HFFc6 (cell line): Measurements from ENCODE around the gene LPAR1. TPM values are rescaled to one million over a fixed set of nuclear protein-coding genes. Genes with fewer than 3 reads are reported as not detected.
"Not testable (repeated sequence)": the region's sequence is repeated elsewhere in the genome, so short reads cannot be mapped to it uniquely, and the experiment has no call there.

Source experiments
- DNase-seq: peaks from one replicate; pipeline ENCODE4 v3.0.0-alpha.2; 2018
- H3K27ac Mint-ChIP-seq: 2 replicates; pipeline ENCODE4 v1.8.0; 2020; ENCODE audit warnings: mild to moderate bottlenecking, mixed read lengths
- H3K27me3 Mint-ChIP-seq: 2 replicates; pipeline ENCODE4 v1.8.0; 2021; ENCODE audit warnings: mild to moderate bottlenecking, moderate library complexity, mixed read lengths; ENCODE audit not compliant: insufficient read depth
- H3K36me3 Mint-ChIP-seq: 2 replicates; pipeline ENCODE4 v1.8.0; 2021; ENCODE audit warnings: low read depth, mixed read lengths
- H3K4me1 Mint-ChIP-seq: 2 replicates; pipeline ENCODE4 v1.8.0; 2020; ENCODE audit warnings: low read depth, mixed read lengths
- H3K4me3 Mint-ChIP-seq: 2 replicates; pipeline ENCODE4 v1.8.0; 2020; ENCODE audit warnings: mild to moderate bottlenecking, moderate library complexity, mixed read lengths
- H3K9me3 Mint-ChIP-seq: 2 replicates; pipeline ENCODE4 v1.8.0; 2020; ENCODE audit warnings: mild to moderate bottlenecking, mixed read lengths
- total RNA-seq, 6 experiments: library from RNA; stranded (reverse); fragmentation: NEBNext Ultra II Directional; extraction: Animal tissue kit (Norgen Biotek cat#: 25700); gene quantifications; 2 replicates in 1 of 6; 3 replicates in 5 of 6; pipeline ENCODE4 v1.2.3, GENCODE V29; 2021
- TF ChIP-seq, protein P1 (sequence below): fragments of 200-600 bp; sonication (generic); IDR thresholded peaks from 2 replicates; pipeline ENCODE4 v1.5.0; 2021; ENCODE audit warnings: antibody characterized with exemption, mild to moderate bottlenecking

Gene LPAR1
- total RNA-seq, 6 experiments from 2014 or later, result 70.6 to 148 (median 123) TPM

DNA sequence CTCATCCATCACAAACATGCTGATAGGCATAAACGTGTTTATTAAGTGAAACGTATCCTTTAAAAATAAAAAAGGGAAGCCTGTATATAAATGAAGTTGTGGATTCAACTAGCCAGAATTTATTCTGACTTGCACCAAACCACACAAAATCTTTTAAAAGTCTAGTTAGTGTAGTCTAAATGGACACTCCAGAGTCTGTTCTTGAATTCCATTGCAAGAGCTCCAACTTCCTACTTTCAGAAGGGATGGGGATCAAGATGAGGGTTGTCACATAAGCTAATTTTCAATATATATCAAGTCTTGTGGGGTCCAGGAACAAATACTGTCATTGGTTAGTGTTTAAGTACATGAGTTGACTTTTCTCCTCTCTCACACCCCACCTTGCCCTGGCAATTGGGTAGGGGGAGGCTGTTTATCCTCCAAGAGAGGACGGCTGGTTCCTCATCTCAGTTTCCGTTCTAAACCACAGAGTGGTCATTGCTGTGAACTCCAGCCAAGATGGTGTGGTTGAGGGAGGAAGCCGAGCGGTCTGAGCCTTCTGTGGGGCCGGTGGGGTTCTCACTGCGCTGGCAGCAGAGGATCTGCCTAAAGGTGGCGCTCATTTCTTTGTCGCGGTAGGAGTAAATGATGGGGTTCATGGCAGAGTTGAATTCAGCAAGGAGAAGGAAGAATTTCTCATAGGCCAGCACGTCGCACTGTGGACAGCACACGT, 163.2 kb downstream of the LPAR1 start:
- H3K4me1 Mint-ChIP-seq, result peaks cover 36% of the 10 kb centered on the region
- no peak for DNase-seq
- H3K27me3 Mint-ChIP-seq, result no peaks in the 10 kb centered on the region
- no peaks in the 10 kb centered on the region; the same call in 1 of the 2 replicates for H3K9me3 Mint-ChIP-seq
- peaks cover 74% of the 10 kb centered on the region for H3K36me3 Mint-ChIP-seq
- H3K4me3 Mint-ChIP-seq, result no peak overlapping the region
- TF ChIP-seq, protein P1, sequence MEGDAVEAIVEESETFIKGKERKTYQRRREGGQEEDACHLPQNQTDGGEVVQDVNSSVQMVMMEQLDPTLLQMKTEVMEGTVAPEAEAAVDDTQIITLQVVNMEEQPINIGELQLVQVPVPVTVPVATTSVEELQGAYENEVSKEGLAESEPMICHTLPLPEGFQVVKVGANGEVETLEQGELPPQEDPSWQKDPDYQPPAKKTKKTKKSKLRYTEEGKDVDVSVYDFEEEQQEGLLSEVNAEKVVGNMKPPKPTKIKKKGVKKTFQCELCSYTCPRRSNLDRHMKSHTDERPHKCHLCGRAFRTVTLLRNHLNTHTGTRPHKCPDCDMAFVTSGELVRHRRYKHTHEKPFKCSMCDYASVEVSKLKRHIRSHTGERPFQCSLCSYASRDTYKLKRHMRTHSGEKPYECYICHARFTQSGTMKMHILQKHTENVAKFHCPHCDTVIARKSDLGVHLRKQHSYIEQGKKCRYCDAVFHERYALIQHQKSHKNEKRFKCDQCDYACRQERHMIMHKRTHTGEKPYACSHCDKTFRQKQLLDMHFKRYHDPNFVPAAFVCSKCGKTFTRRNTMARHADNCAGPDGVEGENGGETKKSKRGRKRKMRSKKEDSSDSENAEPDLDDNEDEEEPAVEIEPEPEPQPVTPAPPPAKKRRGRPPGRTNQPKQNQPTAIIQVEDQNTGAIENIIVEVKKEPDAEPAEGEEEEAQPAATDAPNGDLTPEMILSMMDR, result no peak
- no peak overlapping the region; the same call in 1 of the 2 replicates for H3K27ac Mint-ChIP-seq

DNA sequence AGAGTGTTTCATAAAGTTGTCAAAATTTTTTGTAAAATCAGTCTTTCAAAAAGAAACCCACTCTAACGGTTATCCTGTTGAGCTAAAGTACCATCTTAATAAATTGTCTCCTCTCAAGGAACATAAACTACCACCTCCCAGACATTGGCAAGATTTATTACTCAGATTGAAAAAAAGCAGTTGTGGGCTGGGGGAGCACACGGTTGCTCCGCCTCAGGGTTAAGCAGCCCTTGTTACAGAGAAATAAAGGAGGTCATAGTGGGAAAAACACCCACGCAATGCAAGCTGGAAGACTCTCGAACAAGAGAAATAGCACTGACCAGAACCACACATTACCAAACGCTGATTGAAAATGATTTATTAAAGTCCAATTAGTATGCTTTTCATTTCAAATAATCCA, 165.3 kb downstream of the LPAR1 start:
- no peak overlapping the region for H3K4me3 Mint-ChIP-seq
- peaks cover 82% of the 10 kb centered on the region for H3K36me3 Mint-ChIP-seq
- DNase-seq, result no peak
- no peaks in the 10 kb centered on the region for H3K9me3 Mint-ChIP-seq
- TF ChIP-seq, protein P1, result no peak
- H3K4me1 Mint-ChIP-seq, result peaks cover 19% of the 10 kb centered on the region
- H3K27ac Mint-ChIP-seq, result no peak overlapping the region
- H3K27me3 Mint-ChIP-seq, result peaks cover 3% of the 10 kb centered on the region; the same call in 1 of the 2 replicates

DNA sequence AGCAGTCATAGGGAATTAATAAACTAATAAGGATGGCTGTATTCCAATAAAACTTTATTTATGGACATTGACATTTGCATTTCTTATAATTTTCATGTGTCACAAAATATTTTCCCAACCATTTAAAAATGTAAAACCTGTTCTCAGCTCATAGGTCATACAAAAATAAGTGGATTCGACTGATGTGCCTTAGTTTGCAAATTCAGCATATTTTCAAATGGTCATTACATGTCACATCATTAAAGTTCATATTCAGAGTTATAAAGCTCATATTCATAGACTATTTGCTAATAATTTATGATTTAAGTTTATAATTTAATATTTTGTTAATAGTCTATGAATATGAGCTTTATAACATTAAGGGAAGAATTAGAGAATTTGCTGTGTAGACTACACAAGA, 166.5 kb downstream of the LPAR1 start:
- peaks cover 8% of the 10 kb centered on the region for H3K4me1 Mint-ChIP-seq
- DNase-seq, result no peak
- H3K4me3 Mint-ChIP-seq, result no peak overlapping the region
- H3K27ac Mint-ChIP-seq, result no peak overlapping the region
- TF ChIP-seq, protein P1, result no peak
- H3K36me3 Mint-ChIP-seq, result peaks cover 91% of the 10 kb centered on the region
- H3K27me3 Mint-ChIP-seq, result peaks cover 3% of the 10 kb centered on the region; the same call in 1 of the 2 replicates
- H3K9me3 Mint-ChIP-seq, result no peaks in the 10 kb centered on the region; the same call in 1 of the 2 replicates

DNA sequence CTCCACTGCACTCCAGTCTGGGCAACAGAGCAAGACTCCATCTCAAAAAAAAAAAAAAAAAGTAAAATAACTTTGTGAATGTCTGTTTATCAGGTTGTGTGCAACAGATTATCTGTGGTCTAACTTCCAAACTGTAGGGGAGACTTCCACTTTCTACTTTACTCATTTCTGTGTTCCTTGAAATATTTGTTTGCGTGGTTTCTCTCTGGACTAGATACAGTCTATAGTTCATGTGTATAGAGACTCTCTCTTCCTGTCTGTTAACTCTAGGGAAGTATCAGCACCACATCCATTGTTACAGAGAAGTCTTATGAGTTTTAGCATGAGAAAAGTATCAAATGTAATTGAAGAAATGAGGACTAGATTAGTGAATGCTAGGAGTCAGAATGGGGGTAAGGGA, 168.3 kb downstream of the LPAR1 start:
- Mint-ChIP-seq H3K36me3 (peaks cover 80% of the 10 kb centered on the region), H3K27me3 (peaks cover 5% of the 10 kb centered on the region; the same call in 1 of the 2 replicates), H3K27ac (no peak overlapping the region)

DNA sequence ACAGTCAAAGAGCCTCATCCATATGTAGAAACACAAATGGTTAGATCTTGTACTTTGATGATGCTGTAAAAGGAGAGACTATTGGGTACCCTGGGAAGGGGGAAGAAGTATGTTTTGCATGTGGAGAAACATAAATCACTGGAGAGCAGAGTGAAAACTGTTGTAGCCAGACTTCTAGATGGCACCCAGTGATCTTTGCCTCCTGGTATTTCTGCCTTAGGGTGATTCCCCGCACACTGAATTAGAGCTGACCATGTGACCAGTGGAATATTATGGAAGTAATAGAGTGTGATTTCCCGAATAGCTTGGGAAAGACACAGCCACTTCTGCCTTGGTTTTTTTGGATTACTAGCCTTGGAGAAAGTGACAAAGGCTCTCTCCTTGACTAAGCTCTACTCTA, 174.3 kb downstream of the LPAR1 start:
- DNase-seq, result no peak
- Mint-ChIP-seq H3K36me3 (peaks cover 78% of the 10 kb centered on the region), H3K4me1 (no peaks in the 10 kb centered on the region; the same call in 1 of the 2 replicates), H3K27ac (no peak overlapping the region), H3K9me3 (peaks cover 46% of the 10 kb centered on the region), H3K27me3 (peaks cover 2% of the 10 kb centered on the region; the same call in 1 of the 2 replicates), H3K4me3 (no peak overlapping the region)
- TF ChIP-seq, protein P1, result no peak

More for the DNA sequence above, 168.3 kb downstream of the LPAR1 start:
- TF ChIP-seq, protein P1, result no peak
- Mint-ChIP-seq H3K9me3 (no peaks in the 10 kb centered on the region; the same call in 1 of the 2 replicates), H3K4me1 (peaks cover 6% of the 10 kb centered on the region; the same call in 1 of the 2 replicates), H3K4me3 (no peak overlapping the region)
- no peak for DNase-seq

DNA sequence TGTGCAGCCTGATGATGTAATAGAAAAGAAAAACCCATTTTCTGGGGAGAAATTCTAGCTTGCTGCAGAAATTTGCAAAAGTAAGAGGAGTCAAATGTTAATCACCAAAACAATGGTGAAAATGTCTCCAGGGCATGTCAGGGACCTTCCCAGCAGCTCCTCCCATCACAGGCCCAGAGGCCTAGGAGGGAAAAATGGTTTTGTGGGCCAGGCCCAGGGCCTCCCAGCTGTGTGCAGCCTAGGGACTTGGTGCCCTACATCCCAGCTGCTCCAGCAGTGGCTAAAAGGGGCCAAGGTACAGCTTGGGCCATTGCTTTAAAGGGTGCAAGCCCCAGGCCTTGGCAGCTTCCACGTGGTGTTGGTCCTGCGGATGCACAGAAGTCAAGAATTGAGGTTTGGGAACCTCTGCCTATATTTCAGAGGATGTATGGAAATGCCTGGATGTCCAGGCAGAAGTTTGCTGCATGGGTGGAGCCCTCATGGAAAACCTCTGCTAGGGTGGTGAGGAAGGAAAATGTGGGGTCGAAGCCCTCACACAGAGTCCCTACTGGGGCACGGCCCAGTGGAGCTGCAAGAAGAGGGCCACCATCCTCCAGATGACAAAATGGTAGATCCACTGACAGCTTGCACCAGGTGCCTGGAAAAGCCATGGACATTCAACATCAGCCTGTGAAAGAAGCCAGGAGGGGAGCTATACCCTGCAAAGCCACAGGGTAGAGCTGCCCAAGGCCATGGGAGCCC, 176.7 kb downstream of the LPAR1 start:
- H3K4me1 Mint-ChIP-seq, H3K27me3 Mint-ChIP-seq, H3K27ac Mint-ChIP-seq, H3K4me3 Mint-ChIP-seq, DNase-seq: not testable (repeated sequence)
- Mint-ChIP-seq H3K9me3 (peaks cover 53% of the 10 kb centered on the region), H3K36me3 (peaks cover 74% of the 10 kb centered on the region)
